GM18505 (cell line): ENCODE data around the gene CNBD2.
"Not testable (repeated sequence)": the region's sequence is repeated elsewhere in the genome, so short reads cannot be mapped to it uniquely, and the experiment has no call there.

ENCODE experiments used
- ATAC-seq: cut with Tn5 transposase; IDR thresholded peaks from one replicate; pipeline ENCODE4 v1.9.1; 2021; ENCODE audit not compliant: unreplicated experiment
- POLR2A ChIP-seq: IDR thresholded peaks from 4 replicates; pipeline ENCODE4 v1.6.1; 2011; ENCODE audit warnings: borderline replicate concordance; ENCODE audit not compliant: insufficient read depth, insufficient read length; ENCODE audit errors: extremely low read depth

CNBD2 gene

GRCh38 chr20:36071848-36072247, 103.5 kb downstream of the CNBD2 start:
- no peak for ATAC-seq
- TF ChIP-seq POLR2A, result no peak

GRCh38 chr20:36074983-36075382, 106.6 kb downstream of the CNBD2 start:
- no peak for TF ChIP-seq POLR2A
- no peak for ATAC-seq

- not testable (repeated sequence) for ATAC-seq
These were observed 109.4 kb downstream of the CNBD2 start for GRCh38 chr20:36077762-36078161.

- TF ChIP-seq POLR2A, result no peak
These were observed 111.1 kb downstream of the CNBD2 start for GRCh38 chr20:36079486-36079885.

DNA sequence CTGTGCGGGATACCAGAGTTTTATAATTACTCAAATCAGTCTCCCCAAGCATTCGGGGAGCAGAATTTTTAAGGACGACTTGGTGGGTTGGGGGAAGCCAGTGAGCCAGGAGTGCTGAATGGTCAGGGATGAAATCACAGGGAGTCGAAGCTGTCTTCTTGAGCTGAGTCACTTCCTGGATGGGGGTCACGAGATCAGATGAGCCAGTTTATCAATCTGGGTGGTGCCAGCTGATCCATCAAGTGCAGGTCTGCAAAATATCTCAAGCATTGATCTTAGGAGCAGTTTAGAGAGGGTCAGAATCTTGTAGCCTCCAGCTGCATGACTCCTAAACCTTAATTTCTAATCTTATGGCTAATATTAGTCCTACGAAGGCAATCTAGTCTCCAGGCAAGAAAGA, 111.6 kb downstream of the CNBD2 start:
- not testable (repeated sequence) for ATAC-seq

More at GRCh38 chr20:36079486-36079885, 111.1 kb downstream of the CNBD2 start:
- no peak for ATAC-seq
